GM13977 (cell line): ENCODE measurements around the gene FDXR.

ENCODE experiments used
- DNase-seq: peaks from one replicate; pipeline ENCODE4 v3.0.0; 2012; ENCODE audit warnings: low spot score
- in situ Hi-C: fragments of 300-500 bp; cut with MboI; formaldehyde crosslinking; loops from one replicate; pipeline ENCODE4 v1.12.0; 2022; ENCODE audit warnings: low sequenced_read_pairs, low pct_unique_long_range_greater_than_20kb, mixed read lengths, inconsistent platforms; ENCODE audit not compliant: unreplicated experiment
- TF ChIP-seq, protein P1 (sequence below): IDR thresholded peaks from 2 replicates; pipeline ENCODE4 v1.5.1; 2012; ENCODE audit warnings: mild to moderate bottlenecking, control low read depth; ENCODE audit not compliant: insufficient read depth; ENCODE audit errors: extremely low read depth, missing control alignments

Gene FDXR

DNA sequence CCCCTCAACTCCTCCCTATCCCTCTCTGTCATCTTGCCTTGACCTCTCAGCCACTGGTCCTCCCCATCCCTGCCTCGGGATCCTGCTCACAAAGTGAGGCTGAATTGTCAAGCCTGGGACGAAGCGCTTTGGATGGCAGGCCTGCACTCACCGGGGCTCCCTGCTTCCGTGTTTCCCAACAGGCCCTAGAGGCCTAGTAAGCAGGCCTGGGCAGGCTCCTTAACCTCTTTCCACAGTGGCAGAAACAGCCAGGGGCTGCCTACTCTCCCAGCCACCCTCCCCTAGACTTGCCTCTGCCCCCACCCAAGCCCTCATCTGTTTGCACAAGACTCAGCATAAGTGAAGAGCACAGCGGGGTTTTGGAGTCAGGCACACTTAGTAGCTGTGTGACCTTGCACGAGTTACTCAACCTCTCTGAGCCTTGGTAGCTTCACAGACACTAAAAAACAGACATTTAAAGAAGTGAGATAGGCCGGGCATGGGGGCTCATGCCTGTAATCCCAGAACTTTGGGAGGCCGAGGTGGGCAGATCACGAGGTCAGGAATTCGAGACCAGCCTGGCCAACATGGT lies 25.7 kb upstream of the FDXR start:
- DNase-seq: no peak
- in situ Hi-C loops: no loop called here
- TF ChIP-seq, protein P1, sequence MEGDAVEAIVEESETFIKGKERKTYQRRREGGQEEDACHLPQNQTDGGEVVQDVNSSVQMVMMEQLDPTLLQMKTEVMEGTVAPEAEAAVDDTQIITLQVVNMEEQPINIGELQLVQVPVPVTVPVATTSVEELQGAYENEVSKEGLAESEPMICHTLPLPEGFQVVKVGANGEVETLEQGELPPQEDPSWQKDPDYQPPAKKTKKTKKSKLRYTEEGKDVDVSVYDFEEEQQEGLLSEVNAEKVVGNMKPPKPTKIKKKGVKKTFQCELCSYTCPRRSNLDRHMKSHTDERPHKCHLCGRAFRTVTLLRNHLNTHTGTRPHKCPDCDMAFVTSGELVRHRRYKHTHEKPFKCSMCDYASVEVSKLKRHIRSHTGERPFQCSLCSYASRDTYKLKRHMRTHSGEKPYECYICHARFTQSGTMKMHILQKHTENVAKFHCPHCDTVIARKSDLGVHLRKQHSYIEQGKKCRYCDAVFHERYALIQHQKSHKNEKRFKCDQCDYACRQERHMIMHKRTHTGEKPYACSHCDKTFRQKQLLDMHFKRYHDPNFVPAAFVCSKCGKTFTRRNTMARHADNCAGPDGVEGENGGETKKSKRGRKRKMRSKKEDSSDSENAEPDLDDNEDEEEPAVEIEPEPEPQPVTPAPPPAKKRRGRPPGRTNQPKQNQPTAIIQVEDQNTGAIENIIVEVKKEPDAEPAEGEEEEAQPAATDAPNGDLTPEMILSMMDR: no peak

DNA sequence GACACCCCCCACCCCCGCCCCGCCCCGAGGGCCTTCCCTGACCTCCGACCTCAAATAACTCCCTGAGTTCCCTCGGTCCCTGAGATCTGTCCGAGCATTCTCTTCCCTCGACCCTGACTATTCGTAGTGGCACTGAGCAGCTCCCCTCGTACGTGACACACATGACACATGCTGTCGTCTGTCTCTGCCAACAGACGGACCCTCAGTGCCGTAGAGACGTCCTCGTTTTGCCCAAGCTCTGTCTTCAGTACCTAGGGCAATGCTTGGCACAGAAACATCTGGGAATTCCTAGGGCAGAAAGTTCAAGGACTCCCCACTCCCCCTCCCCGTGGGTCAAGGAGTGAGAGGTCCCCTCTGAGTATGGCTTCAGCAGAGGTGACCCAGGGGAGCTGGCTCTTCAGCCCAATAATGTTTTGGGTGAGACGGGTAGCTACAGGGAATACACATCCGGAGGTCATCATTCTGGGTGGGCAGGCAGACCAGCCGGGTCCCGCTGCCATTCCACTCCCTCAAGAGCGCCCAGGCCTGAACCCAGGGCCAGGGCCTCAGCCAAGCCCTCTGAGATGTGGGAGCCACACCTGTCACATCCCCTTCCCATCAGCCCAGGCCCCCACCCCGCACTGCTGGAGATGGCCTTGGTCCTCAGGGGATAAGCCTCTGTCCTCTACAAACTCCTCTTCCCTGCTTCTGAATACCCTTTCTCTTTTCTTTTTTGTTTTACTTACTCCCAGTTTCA lies 21.3 kb upstream of the FDXR start:
- no peak for DNase-seq
- in situ Hi-C loops: no loop called here
- TF ChIP-seq, protein P1: no peak

DNA sequence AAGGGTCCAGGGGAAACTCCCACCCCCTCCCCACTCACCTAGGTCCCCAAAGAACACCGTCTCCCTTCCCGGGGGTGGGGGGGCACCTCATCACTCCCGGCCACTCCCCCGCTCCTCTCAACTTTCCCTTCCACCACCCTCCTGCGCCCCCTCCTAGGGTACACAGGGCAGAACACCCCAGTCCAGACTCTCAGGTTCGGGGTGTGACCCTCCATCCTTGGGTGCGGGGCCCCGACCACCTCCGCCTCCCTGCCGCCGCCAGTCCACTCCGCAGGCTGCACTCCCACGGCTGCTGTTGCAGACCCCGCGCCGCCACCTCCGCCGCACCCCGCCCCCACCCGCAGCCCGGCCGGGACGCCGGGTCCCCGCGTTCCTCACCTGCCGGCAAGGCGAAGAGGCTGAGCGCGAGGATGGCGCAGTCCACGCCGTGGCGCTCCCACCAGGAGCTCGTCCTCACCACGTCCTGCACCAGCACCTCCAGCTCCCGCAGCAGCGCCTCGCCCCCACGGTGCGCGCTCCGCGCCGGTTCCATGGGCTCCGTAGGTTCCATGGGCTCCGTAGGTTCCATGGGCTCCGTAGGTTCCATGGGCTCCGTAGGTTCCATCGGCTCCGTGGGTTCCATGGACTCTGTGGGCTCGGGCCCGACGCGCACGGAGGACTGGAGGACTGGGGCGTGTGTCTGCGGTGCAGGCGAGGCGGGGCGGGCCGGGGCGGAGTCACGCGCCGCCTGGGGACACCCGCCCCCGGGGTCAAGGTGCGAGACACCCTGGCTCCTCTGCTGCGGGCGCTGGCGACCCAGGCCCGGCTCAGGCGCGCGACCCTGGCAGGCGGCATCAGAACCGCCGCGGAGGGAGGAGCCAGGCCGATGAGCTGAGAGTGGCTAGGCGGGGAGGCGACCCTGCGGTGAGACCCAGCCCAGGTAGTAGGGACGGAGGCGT lies 20.4 kb upstream of the FDXR start, which contains the start of gene FADS6:
Gene FADS6 (minus strand): TSS at position 660 of the 938 bp plus-strand sequence. CDS start 38 bp downstream, at position 622.
- no peak for DNase-seq
- in situ Hi-C loops: no loop called here
- TF ChIP-seq, protein P1: no peak

DNA sequence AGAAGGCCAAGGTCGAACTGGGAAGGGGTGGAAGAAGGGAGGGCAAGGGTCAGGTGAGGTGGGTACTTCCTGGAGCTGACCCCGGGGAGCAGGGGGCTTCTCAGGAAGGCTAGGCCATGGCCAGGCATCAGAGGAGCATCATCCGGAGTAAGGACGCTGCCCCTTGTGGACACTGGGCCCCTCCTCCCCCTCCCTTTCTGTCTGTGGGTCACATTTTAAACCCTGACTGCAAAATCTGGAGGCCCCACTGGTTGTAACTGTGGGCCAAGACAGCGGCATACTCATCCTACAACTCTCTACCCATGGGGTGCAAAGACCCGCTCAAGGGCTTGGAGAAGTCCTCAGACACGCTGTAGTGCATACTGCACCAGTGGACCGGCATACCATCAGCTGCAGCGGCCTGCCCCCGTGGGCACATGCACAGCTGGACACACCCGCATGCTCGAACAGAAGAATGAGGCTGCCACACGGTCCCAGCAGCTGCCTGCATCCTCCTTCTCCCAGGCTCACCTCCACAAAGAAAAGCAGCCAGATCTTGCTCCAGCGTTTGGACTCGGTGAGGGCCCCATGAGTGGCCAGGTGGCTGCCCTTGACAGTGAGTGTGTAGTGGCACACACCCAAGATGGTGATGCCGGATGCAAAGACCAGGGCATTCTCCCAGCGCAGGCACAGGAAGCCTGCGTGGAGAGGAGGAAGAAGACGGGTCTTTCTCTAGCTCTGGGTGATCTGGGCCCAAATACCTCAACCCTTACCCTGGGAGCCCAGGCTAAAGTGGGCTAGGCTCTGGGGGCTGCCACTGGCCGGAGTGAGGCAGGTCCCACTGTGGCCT lies 19.4 kb upstream of the FDXR start:
- in situ Hi-C loops: no loop called here
- DNase-seq: no peak
- TF ChIP-seq, protein P1: no peak

DNA sequence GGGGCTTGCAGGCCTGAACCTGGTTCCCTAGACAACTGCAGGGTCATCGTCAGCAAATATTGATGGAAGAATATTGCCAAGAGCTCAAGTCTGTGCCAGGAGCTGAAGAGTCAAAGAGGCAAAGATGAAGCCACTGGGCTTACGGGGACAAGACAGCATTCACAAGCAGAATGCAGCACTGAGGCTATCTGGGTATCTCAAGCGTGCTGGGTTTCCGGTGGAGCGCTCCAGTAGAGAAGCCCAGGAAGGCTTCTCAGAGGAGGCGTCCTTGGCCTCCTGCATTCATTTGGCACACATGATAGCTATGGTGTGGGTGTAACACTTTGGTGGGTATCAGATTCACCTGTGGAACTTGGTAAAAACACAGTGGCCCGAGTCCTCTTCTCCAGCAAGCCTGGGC lies 17.8 kb upstream of the FDXR start:
- in situ Hi-C loops: no loop called here
- no peak for DNase-seq
- TF ChIP-seq, protein P1: no peak

DNA sequence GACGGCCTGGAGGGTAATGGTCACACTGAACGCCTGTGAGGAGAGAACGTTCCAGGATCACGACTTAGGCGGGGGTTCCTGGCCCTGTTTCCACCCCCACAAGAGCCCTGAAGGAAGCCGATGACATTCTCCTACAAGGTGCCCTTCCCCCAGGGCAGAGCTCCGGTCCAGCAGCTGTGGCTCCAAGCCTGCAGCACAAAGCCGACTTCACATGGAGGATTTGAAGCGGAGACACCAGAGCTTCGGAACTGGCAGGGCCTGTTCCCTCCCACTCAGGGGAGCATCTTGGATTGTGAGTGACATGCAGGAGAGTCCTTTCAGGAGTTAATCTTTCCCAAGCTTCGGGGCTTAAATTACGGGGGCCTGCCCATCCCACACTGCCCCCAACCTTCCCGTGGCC lies 15.7 kb upstream of the FDXR start:
- in situ Hi-C loops: no loop called here
- no peak for DNase-seq
- TF ChIP-seq, protein P1: no peak
